GM18868 (cell line): Measurements from ENCODE around the gene RPTOR.

Source experiments
- ATAC-seq: cut with Tn5 transposase; IDR thresholded peaks from one replicate; pipeline ENCODE4 v1.9.1; 2021; ENCODE audit warnings: mild to moderate bottlenecking, moderate library complexity; ENCODE audit not compliant: unreplicated experiment

RPTOR gene

GRCh38 chr17:80712606-80713005, 168.0 kb downstream of the RPTOR start:
- ATAC-seq: no peak

GRCh38 chr17:80716986-80717719, 172.5 kb downstream of the RPTOR start:
- no peak for ATAC-seq

DNA sequence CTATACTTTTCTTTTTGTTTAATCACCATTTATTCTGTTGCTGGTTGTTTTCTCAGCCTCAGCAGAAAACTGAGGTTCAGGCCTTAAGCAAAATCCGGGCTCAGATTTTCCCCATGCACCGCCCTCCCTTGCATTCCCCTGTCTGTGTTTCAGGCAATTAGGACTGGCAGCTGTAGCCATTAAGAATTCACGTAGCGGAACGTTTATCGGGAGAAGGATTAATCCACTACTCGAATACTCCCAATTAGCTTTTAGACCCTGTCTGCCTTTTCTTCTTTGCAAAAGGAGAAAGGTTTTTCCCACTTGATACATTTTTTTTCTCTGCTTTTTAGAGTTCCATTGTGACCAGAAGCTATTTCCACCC, 173.1 kb downstream of the RPTOR start:
- no peak for ATAC-seq

DNA sequence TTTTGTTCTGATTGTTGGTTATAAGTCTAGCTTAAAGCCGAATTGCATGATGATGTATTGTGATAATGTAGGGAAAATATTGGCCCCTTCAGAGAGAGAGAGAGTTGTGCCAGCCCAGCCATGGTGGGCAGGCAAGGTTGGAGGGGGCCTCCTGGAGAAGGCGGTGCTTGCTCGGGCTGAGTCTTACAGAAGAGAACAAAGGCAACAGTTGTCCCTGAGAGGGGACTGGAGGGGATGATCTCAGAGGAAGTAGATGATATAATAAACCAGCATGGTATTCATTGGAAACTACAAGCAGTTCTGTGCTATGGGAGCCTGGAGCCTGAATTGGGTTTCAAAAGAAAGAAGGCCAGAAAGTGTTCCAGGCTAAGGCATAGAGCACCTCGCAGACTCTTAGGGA, 173.8 kb downstream of the RPTOR start:
- no peak for ATAC-seq

GRCh38 chr17:80719449-80719848, 174.8 kb downstream of the RPTOR start:
- no peak for ATAC-seq

DNA sequence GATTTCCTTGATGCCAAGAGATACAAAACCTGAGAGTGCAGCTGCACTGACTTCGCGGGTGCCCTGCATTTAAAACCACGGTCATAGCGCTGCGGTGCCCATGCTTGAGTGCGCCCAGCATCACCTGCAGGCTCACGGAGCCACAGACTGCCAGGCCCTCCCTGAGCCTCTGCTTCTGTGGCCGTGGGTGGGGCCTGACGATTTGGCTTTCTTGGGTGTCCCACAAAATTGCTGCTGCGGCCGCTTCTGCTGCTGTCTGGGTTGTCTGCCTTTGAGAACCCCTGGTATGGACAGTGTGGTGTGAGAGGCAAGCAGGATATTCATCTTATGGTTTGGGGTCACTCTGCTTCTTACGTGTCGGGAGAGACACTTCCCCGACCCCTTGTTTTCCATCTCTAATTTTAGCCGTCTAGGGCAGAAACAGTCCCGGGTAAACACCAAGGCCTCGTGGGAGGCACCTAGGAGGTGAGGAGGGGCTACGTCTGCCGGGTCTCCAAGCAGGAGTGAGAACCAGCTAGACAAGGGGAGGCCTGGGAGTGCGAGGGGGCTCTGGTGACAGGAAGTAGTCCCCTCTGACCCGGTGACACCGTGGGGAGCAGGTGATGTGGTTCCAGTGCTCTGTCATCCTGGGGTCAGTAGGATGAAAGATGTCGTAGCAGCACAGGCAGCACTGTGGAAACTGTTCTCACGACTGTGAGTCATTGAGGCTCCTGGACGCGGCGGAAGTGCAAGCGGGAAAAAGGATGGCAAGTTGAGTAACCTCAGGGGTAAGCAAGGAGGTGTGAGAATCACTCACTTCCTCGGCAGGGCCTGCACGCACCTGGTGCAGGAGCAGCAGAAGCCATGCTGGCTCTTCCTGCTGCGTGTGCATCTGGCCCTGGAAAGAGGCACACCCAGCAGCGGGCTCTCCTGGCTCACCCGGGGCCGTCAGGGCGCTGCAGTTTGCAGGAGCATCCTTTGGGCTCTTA, 176.3 kb downstream of the RPTOR start:
- ATAC-seq: no peak

DNA sequence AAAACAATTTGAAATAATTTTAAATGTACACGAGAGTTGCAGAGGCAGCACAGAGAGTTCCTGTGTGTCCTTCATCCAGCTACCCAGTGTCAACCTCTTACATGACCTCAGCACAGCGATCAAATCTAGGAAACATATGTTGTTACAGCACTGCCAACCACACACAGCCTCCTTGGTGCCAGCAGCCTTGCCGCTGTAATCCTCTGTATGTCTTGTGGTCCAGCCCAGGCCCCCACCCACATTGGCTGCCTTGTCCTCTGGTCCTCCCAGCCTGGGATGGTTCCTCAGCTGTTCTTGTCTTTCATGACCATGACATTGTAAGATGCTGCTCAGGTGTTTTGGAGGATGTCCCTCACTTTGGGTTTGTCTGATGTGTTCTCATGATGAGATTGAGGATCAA, 178.0 kb downstream of the RPTOR start:
- ATAC-seq: no peak

DNA sequence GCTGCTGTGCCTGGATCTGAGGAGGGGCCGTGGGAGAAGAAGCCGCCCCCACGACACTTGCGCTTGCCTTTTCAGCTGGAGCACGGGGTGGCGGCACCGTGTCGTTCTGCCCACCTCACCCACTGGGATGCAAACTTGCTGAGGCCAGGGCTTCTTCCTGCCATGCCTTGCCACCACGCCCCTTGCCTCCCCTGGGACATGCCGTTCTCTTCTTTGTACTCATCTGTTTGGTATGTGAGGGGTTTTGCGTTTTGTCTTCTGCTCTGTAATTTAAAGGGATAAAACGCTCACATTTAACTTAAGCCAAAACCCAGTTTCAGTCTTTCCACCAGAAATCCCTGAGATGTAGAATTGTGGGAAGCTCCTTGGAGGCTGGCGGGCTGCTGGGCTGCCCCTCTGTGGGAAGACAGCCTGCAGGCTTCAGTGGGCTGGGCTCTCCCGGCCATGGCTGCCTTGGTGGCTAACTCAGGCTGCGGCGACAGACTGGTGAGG, 180.2 kb downstream of the RPTOR start:
- ATAC-seq: no peak

DNA sequence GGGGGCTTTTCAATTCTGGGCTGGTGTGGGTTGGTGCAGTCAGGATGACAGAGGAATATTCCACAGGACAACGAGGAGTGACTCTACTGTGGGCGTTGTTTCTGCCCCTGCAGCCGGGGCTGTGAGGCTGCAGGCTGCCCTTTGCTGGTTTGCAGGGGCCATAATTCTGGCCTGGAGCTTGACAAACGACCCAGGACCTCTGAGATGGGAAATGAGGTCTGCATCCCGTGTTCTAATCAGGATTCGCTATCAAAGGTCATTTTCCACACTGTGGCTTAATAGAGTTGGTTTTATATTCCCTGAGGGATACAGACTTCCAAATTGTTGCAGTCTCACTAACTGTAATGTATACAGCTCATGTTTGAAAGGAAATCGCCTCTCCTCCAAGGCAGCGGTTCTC, 180.9 kb downstream of the RPTOR start:
- no peak for ATAC-seq

- no peak for ATAC-seq
Measured at GRCh38 chr17:80726558-80727408, 182.1 kb downstream of the RPTOR start.

DNA sequence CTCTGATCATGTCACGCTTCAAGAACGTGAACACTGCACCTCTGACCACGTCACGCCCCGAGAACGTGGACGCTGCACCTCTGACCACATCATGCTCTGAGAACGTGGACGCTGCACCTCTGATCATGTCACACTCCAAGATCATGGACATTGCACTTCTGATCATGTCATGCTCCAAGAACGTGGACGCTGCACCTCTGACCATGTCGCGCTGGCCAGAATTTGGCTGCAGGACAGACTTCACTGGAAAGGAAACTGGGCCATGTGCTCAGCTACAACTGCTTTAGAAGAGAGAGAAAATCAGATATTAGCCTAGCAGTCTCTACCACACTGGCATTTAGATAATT, 182.7 kb downstream of the RPTOR start:
- ATAC-seq: no peak

GRCh38 chr17:80729016-80729415, 184.4 kb downstream of the RPTOR start:
- no peak for ATAC-seq

- no peak for ATAC-seq
Measured at GRCh38 chr17:80729761-80730160, 185.1 kb downstream of the RPTOR start.

DNA sequence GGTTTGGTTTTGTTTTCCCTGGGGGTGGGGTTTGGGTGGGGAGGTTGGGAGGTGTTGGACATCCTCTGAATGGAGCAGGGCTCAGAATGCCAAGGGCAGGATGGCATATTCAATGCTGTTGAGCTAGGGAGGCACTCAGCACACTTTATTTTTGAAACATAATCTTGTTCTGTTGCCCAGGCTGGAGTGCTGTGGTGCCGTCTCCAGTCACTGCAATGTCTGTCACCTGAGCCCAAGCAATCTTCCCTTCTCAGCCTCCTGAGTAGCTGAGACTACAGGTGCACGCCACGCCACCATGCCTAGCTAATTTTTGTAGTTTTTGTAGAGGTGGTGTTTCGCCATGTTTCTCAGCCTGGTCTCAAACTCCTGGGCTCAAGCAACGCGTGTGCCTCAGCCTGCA, 186.1 kb downstream of the RPTOR start:
- ATAC-seq: no peak

GRCh38 chr17:80731323-80731722, 186.7 kb downstream of the RPTOR start:
- no peak for ATAC-seq

DNA sequence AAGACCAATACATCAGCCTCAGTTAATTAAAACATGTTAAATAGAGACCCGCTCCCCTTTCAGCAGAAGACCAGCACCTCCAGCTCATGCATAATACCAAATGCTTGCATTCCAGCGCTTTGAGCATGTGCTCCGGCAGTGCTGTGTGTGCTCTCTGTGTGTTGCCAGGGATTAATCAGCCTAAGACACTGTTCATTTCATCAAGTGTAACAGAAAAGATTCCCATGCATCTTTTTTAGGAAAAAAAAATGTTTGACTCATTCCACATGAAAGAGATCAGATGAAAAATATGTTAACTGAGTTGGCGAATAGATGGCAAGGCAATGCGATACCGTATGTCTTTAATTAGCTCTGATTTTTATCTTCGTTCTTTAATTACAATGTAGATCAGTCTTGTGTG, 187.6 kb downstream of the RPTOR start:
- no peak for ATAC-seq

- ATAC-seq: peak; percentile 82
Measured at GRCh38 chr17:80737106-80738019, 192.7 kb downstream of the RPTOR start.

DNA sequence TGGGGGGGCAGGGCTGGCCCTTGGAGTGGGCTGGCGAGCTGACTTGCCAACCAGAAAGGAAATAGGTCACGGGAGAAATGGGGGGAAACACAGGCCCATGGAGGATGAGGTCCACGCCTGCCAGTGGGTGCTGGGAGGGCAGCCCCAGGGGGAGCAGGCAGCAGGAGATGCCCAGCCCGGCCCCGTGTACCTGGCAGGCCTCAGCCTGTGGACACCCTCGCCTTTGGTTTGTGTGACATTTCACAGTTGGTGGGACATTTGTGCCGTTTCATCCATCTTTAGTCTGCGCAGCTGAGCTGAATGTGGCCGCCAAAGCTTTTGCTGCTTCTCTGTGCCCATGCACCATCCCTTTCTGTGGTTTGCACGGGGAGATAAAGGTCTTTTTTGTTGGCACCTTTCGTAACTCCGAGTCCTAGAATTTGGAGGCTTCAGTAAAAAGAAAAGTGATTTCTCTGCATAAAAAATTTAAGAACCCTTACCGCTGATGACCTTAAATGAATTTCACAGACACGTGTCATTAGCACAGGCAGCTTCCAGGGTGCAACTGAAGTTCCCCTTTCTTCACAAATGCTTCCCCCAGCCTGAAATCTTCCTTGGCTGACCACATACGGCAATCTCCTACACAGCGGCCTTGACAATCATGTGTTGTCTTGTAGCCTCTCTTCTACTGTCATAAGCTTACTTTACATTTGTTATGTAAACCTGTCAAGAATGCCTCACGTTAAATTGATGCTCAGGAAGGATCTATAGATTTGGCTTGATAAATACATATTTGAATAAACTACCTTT, 193.6 kb downstream of the RPTOR start:
- ATAC-seq: no peak

- ATAC-seq: no peak
Measured at GRCh38 chr17:80738987-80739730, 194.5 kb downstream of the RPTOR start.
